ENCODE data around the gene POP7.
"Not testable (repeated sequence)": the region's sequence is repeated elsewhere in the genome, so short reads cannot be mapped to it uniquely, and the experiment has no call there.

Gene POP7

GRCh38 chr7:100705753-100706671 is at the start of gene POP7:
Gene POP7 (plus strand): TSS chr7:100706121. CDS start chr7:100706831, 710 bp downstream.
- TF ChIP-seq, protein P1, sequence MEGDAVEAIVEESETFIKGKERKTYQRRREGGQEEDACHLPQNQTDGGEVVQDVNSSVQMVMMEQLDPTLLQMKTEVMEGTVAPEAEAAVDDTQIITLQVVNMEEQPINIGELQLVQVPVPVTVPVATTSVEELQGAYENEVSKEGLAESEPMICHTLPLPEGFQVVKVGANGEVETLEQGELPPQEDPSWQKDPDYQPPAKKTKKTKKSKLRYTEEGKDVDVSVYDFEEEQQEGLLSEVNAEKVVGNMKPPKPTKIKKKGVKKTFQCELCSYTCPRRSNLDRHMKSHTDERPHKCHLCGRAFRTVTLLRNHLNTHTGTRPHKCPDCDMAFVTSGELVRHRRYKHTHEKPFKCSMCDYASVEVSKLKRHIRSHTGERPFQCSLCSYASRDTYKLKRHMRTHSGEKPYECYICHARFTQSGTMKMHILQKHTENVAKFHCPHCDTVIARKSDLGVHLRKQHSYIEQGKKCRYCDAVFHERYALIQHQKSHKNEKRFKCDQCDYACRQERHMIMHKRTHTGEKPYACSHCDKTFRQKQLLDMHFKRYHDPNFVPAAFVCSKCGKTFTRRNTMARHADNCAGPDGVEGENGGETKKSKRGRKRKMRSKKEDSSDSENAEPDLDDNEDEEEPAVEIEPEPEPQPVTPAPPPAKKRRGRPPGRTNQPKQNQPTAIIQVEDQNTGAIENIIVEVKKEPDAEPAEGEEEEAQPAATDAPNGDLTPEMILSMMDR (IDR thresholded peaks at IDR 0.05), result no peak
- Histone ChIP-seq H2AFZ (peak within 1 kb of the TSS; percentile 98), H3K4me2 (ENCODE audit: low read length) (peak within 1 kb of the TSS; percentile 93), H3K4me1 (peaks cover 5% of the 10 kb centered on the region), H3K79me2 (no peaks in the 10 kb centered on the region), H3K36me3 (ENCODE audit: control insufficient read depth, insufficient read depth, low read length) (no peaks in the 10 kb centered on the region), H3K27ac (peak within 1 kb of the TSS; percentile 89), H3K4me3 (ENCODE audit: low read depth, low read length) (peak within 1 kb of the TSS; percentile 99), H3K9me3 (ENCODE audit: control insufficient read depth, low read length) (no peaks in the 10 kb centered on the region), H3K9ac (peak within 1 kb of the TSS; percentile 96), H3K27me3 (ENCODE audit: control insufficient read depth, insufficient read depth, low read length) (no peaks in the 10 kb centered on the region)

GRCh38 chr7:100662194-100662776 is 43.6 kb upstream of the POP7 start:
- not testable (repeated sequence) for H3K4me3 ChIP-seq (ENCODE audit: low read depth, low read length); H3K4me1 ChIP-seq; H3K27ac ChIP-seq; H3K9ac ChIP-seq; H3K9me3 ChIP-seq (ENCODE audit: control insufficient read depth, low read length); H3K79me2 ChIP-seq; H3K36me3 ChIP-seq (ENCODE audit: control insufficient read depth, insufficient read depth, low read length); H2AFZ ChIP-seq; H3K4me2 ChIP-seq (ENCODE audit: low read length); H3K27me3 ChIP-seq (ENCODE audit: control insufficient read depth, insufficient read depth, low read length)

DNA sequence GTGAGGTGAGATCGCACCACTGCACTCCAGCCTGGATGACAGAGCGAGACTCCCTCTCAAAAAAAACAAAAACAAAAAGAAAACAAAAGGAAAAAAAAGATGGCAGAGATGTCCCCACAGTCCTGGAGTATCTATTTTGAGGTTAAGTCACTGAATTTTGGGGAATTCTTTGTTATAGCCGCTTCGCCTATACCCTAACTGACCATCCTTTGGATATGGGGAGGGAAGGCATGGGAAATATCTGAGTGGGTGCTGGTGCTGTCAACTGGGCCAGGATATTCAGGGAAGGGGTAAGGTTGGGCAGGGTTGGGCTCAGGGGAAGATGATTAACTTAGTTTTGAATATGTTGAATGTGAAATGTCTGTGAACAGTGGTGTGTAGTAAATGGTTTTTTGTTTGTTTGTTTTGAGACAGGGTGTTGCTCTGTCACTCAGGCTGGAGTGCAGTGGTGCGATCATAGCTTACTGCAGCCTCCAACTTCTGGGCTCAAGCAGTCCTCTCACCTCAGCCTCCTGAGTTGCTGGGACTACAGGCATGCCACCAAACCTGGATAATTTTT is 40.7 kb upstream of the POP7 start:
- H2AFZ ChIP-seq, result no peak overlapping the region
- H3K27me3 ChIP-seq (ENCODE audit: control insufficient read depth, insufficient read depth, low read length), result no peaks in the 10 kb centered on the region
- H3K79me2 ChIP-seq, result no peaks in the 10 kb centered on the region
- no peak overlapping the region for H3K4me2 ChIP-seq (ENCODE audit: low read length)
- H3K9ac ChIP-seq, result no peak overlapping the region
- no peaks in the 10 kb centered on the region for H3K4me1 ChIP-seq
- TF ChIP-seq, protein P1 (IDR thresholded peaks at IDR 0.05), result no peak
- no peak overlapping the region for H3K4me3 ChIP-seq (ENCODE audit: low read depth, low read length)
- no peaks in the 10 kb centered on the region for H3K9me3 ChIP-seq (ENCODE audit: control insufficient read depth, low read length)
- H3K27ac ChIP-seq, result no peak overlapping the region
- no peaks in the 10 kb centered on the region for H3K36me3 ChIP-seq (ENCODE audit: control insufficient read depth, insufficient read depth, low read length)

- H2AFZ ChIP-seq, result no peak overlapping the region
- H3K4me3 ChIP-seq (ENCODE audit: low read depth, low read length), result no peak overlapping the region
- H3K79me2 ChIP-seq, result no peaks in the 10 kb centered on the region
- no peaks in the 10 kb centered on the region for H3K4me1 ChIP-seq
- H3K4me2 ChIP-seq (ENCODE audit: low read length), result no peak overlapping the region
- H3K27ac ChIP-seq, result no peak overlapping the region
- TF ChIP-seq, protein P1 (IDR thresholded peaks at IDR 0.05), result no peak
- no peak overlapping the region for H3K9ac ChIP-seq
- H3K27me3 ChIP-seq (ENCODE audit: control insufficient read depth, insufficient read depth, low read length), result no peaks in the 10 kb centered on the region
- no peaks in the 10 kb centered on the region for H3K9me3 ChIP-seq (ENCODE audit: control insufficient read depth, low read length)
- no peaks in the 10 kb centered on the region for H3K36me3 ChIP-seq (ENCODE audit: control insufficient read depth, insufficient read depth, low read length)
Observed at GRCh38 chr7:100667331-100668068, 38.4 kb upstream of the POP7 start.

DNA sequence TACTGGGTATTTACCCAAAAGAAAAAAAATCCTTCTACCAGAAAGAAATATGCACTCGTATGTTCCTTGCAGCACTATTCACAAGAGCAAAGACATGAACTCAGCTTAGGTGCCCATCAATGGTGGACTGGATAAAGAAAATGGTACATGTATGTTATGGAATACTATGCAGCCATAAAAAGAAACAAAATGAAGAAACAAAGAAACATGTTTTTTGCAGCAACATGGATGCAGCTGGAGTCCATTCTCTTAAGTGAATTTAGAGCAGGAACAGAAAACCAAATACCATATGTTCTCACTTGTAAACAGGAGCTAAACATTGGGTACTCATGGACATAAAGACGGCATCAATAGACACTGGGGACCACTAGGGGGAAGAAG is 37.9 kb upstream of the POP7 start:
- TF ChIP-seq, protein P1 (IDR thresholded peaks at IDR 0.05), result no peak
- H3K4me2 ChIP-seq (ENCODE audit: low read length), result no peak overlapping the region
- H3K27ac ChIP-seq, result no peak overlapping the region
- H3K36me3 ChIP-seq (ENCODE audit: control insufficient read depth, insufficient read depth, low read length), result no peaks in the 10 kb centered on the region
- H3K79me2 ChIP-seq, result no peaks in the 10 kb centered on the region
- no peak overlapping the region for H2AFZ ChIP-seq
- no peaks in the 10 kb centered on the region for H3K9me3 ChIP-seq (ENCODE audit: control insufficient read depth, low read length)
- H3K27me3 ChIP-seq (ENCODE audit: control insufficient read depth, insufficient read depth, low read length), result no peaks in the 10 kb centered on the region
- no peak overlapping the region for H3K4me3 ChIP-seq (ENCODE audit: low read depth, low read length)
- H3K9ac ChIP-seq, result no peak overlapping the region
- no peaks in the 10 kb centered on the region for H3K4me1 ChIP-seq

DNA sequence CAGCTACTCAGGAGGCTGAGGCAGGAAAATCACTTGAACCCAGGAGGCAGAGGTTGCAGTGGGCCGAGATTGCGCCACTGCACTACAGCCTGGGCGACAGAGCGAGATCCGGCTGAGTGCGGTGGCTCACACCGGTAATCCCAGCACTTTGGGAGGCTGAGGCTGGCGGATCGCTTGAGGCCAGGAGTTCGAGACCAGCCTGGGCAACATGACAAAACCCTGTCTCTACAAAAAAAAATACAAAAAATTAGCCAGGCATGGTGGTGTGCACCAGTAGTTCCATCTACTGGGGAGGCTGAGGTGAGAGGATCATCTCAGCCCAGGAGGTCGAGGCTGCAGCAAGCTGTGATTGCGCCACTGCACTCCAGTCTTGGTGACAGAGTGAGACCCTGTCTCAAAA is 36.8 kb upstream of the POP7 start:
- not testable (repeated sequence) for H3K27ac ChIP-seq

More for the DNA sequence above, 36.8 kb upstream of the POP7 start:
- H2AFZ ChIP-seq; H3K9ac ChIP-seq; H3K36me3 ChIP-seq (ENCODE audit: control insufficient read depth, insufficient read depth, low read length); H3K4me2 ChIP-seq (ENCODE audit: low read length); H3K4me1 ChIP-seq; H3K27me3 ChIP-seq (ENCODE audit: control insufficient read depth, insufficient read depth, low read length); H3K4me3 ChIP-seq (ENCODE audit: low read depth, low read length); H3K79me2 ChIP-seq; H3K9me3 ChIP-seq (ENCODE audit: control insufficient read depth, low read length): not testable (repeated sequence)

Measured in parathyroid adenoma (tissue), 2 donors.